Sigmoid colon (tissue), 4 donors: ENCODE results near the gene FOLR3.

Experiments used
- EP300 ChIP-seq, 4 donors: sonication (generic); formaldehyde crosslinking; IDR thresholded peaks; one replicate each; pipeline ENCODE4 v1.6.1; 2017; ENCODE audit warnings: antibody characterized with exemption in 4 of 4
- POLR2A ChIP-seq, 2 donors: fragments of 450-650 bp; IDR thresholded peaks; one replicate each; pipeline ENCODE4 v1.6.1; 2016; ENCODE audit warnings: antibody characterized with exemption in 2 of 2, mild to moderate bottlenecking in 2 of 2, moderate library complexity in 2 of 2
- POLR2AphosphoS5 ChIP-seq, 4 donors: sonication (generic); formaldehyde crosslinking; IDR thresholded peaks; one replicate each; pipeline ENCODE4 v1.6.1; 2017; ENCODE audit warnings: antibody characterized with exemption in 4 of 4
- TF ChIP-seq, protein P1 (sequence below), 4 experiments: fragments of 450-650 bp in 3 of 4; fragments of 200-600 bp in 1 of 4; IDR thresholded peaks; one replicate each; pipeline ENCODE4 v1.5.1; 2016 to 2019; ENCODE audit warnings: antibody characterized with exemption in 4 of 4, mild to moderate bottlenecking in 3 of 4, moderate library complexity in 2 of 4

DNA sequence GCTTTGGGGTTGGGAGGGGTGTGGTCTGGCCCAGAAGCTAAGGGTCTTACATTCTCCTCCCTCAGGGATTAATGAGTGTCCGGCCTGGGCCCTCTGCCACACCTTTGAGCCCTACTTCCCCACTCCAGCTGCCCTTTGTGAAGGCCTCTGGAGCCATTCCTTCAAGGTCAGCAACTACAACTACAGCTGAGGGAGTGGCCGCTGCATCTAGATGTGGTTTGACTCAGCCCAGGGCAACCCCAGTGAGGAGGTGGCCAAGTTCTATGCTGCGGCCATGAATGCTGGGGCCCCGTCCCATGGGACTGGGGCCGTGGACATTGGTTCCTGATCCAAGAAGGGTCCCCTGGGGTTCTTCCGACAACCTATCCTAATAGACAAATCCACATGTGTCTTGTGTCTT, 42.1 kb downstream of the FOLR3 start:
- TF ChIP-seq POLR2A (IDR thresholded peaks at IDR 0.05): no peak
- TF ChIP-seq, protein P1, sequence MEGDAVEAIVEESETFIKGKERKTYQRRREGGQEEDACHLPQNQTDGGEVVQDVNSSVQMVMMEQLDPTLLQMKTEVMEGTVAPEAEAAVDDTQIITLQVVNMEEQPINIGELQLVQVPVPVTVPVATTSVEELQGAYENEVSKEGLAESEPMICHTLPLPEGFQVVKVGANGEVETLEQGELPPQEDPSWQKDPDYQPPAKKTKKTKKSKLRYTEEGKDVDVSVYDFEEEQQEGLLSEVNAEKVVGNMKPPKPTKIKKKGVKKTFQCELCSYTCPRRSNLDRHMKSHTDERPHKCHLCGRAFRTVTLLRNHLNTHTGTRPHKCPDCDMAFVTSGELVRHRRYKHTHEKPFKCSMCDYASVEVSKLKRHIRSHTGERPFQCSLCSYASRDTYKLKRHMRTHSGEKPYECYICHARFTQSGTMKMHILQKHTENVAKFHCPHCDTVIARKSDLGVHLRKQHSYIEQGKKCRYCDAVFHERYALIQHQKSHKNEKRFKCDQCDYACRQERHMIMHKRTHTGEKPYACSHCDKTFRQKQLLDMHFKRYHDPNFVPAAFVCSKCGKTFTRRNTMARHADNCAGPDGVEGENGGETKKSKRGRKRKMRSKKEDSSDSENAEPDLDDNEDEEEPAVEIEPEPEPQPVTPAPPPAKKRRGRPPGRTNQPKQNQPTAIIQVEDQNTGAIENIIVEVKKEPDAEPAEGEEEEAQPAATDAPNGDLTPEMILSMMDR (IDR thresholded peaks at IDR 0.05): no peak
- TF ChIP-seq EP300 (IDR thresholded peaks at IDR 0.05): no peak
- no peak for TF ChIP-seq POLR2AphosphoS5 (IDR thresholded peaks at IDR 0.05)
